ENCODE measurements around the gene IRGC.

The IRGC gene

DNA sequence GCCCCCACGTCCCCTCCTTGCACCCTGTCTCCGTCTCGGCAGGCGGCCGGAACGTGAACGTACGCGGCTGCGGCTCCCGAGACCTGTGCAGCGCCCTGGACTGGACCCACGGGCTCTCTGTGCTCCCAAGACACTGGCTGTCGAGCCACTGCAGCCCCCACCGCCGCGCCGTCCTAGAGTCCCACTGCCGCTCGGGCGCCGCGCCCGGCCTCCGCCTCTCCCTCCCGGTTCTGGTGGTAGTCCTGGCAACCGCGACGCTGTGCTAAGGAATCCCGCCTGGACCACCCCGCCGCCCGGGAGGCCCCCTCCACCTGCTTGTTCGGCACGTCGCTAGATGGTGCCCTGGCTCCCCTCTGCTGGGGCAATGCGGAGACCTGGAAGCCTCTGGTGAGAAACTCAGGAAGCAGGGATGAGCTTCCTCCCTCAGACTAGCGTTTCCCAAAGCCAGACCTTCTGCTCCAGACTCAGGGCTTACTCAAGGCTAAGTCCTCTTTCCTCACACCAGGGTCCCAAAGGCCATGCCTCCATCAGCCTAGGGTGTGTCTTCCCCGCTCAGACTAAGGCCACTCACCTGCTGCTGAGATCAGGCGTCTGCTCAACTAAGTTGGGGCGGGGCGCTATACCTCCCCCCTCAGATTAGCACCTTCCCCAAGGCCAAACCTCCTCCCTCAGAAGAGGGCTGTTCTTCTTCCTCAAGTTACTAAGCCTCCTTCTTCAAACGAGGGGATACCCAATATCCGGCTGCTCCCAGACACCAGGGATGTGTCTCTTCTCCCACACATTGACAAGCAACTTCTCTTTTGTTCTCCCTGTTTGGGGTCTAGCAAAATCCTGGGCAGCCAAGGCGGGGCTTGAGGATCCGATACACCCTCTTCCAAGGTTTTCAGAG is 16.1 kb upstream of the IRGC start:
- peak; percentile 18 for TF ChIP-seq CTCF (conservative IDR thresholded peaks at IDR 0.05; ENCODE audit: low read depth, low read length)
- peak; percentile 34 for DNase-seq (ENCODE audit: low read depth)

GRCh38 chr19:43700395-43701000 is 15.4 kb upstream of the IRGC start:
- DNase-seq (ENCODE audit: low read depth), result peak; percentile 83
- no peak overlapping the region for H3K4me3 ChIP-seq (ENCODE audit: low read depth, low read length)
- TF ChIP-seq CTCF (conservative IDR thresholded peaks at IDR 0.05; ENCODE audit: low read depth, low read length), result no peak

More for the DNA sequence above, 16.1 kb upstream of the IRGC start:
- peak overlapping the region; percentile 43 for H3K4me3 ChIP-seq (ENCODE audit: low read depth, low read length)

- no peak overlapping the region for H3K4me3 ChIP-seq (ENCODE audit: low read depth, low read length)
- DNase-seq (ENCODE audit: low read depth), result no peak
- TF ChIP-seq CTCF (conservative IDR thresholded peaks at IDR 0.05; ENCODE audit: low read depth, low read length), result no peak
Observed at GRCh38 chr19:43704002-43704705, 11.7 kb upstream of the IRGC start.

DNA sequence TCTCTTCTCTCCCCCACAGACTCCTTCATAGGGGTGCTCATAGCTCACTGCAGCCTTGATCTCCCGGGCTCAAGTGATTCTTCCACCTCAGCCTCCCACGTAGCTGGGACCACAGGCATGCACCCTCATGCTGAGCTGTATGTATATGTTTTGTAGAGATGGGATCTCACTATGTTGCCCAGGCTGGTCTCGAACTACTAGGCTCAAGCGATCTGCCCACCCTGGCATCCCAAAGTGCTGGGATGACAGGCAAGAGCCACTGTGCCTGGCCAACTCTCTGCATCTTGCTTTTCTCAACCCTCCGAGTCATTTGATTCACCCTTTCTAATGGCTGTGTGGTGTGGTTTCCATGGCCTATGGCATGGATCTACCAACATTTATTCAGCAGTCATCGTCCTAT is 10.1 kb upstream of the IRGC start:
- H3K4me3 ChIP-seq (ENCODE audit: low read depth, low read length), result no peak overlapping the region
- no peak for TF ChIP-seq CTCF (conservative IDR thresholded peaks at IDR 0.05; ENCODE audit: low read depth, low read length)
- no peak for DNase-seq (ENCODE audit: low read depth)

GRCh38 chr19:43707158-43707712 is 8.6 kb upstream of the IRGC start:
- no peak for TF ChIP-seq CTCF (conservative IDR thresholded peaks at IDR 0.05; ENCODE audit: low read depth, low read length)
- DNase-seq (ENCODE audit: low read depth), result no peak
- no peak overlapping the region for H3K4me3 ChIP-seq (ENCODE audit: low read depth, low read length)

- no peak for DNase-seq (ENCODE audit: low read depth)
- H3K4me3 ChIP-seq (ENCODE audit: low read depth, low read length), result no peak overlapping the region
- TF ChIP-seq CTCF (conservative IDR thresholded peaks at IDR 0.05; ENCODE audit: low read depth, low read length), result no peak
Observed at GRCh38 chr19:43708716-43709115, 7.2 kb upstream of the IRGC start.

All from choroid plexus epithelial cell (primary cell).